K562 (cell line): ENCODE data around the gene TBXA2R. TPM values are rescaled to one million over a fixed set of nuclear protein-coding genes. Genes with fewer than 3 reads are reported as not detected.

Experiments used
- BRD4 ChIP-seq: fragments of 200-600 bp; sonication (generic); IDR thresholded peaks from 2 replicates; pipeline ENCODE4 v1.6.1; 2017; ENCODE audit warnings: inconsistent platforms
- CBFB ChIP-seq: sonication (generic); formaldehyde crosslinking; IDR thresholded peaks from 2 replicates; pipeline ENCODE4 v1.4.0; 2020; ENCODE audit warnings: mild to moderate bottlenecking, missing genetic modification reagents
- CTBP1 ChIP-seq: fragments of 450-650 bp; IDR thresholded peaks from 2 replicates; pipeline ENCODE4 v1.6.1; 2016; ENCODE audit warnings: borderline replicate concordance
- CXXC5 ChIP-seq: fragments of 250-450 bp; sonication (Bioruptor Pico); IDR thresholded peaks from 2 replicates; pipeline ENCODE4 v1.8.0; 2022; ENCODE audit warnings: inconsistent platforms, mild to moderate bottlenecking, moderate library complexity
- ETV1 ChIP-seq: fragments of 450-650 bp; conservative IDR thresholded peaks from 2 replicates; pipeline ENCODE4 v1.6.1; 2016; ENCODE audit warnings: missing genetic modification characterization, control low read depth, low read depth, missing compliant biosample characterization
- ETV6 ChIP-seq, 3 experiments: fragments of 150-350 bp in 1 of 3; sonication (generic) in 1 of 3; formaldehyde crosslinking in 1 of 3; IDR thresholded peaks; 2 replicates each; pipeline versions ENCODE4 v1.6.1 to v1.8.0; 2014 to 2022; ENCODE audit warnings: borderline replicate concordance in 2 of 3, low read depth in 2 of 3, antibody characterized with exemption in 1 of 3, low read length in 1 of 3, mild to moderate bottlenecking in 1 of 3, missing genetic modification reagents in 1 of 3
- JUND ChIP-seq, 2 experiments: IDR thresholded peaks; 2 replicates in 1 of 2; 3 replicates in 1 of 2; pipeline ENCODE4 v1.6.1; 2011; ENCODE audit warnings: borderline replicate concordance in 2 of 2, low read depth in 2 of 2, low read length in 2 of 2, improper control_type of control experiment in 1 of 2, missing biosample characterization in 1 of 2, missing genetic modification characterization in 1 of 2, missing genetic modification reagents in 1 of 2
- MYC ChIP-seq, 2 experiments: fragments of 250-450 bp in 1 of 2; sonication (Bioruptor Pico) in 1 of 2; IDR thresholded peaks; 2 replicates each; pipeline versions ENCODE4 v1.5.1 to v1.6.1; 2012 to 2021; ENCODE audit warnings: low read depth in 2 of 2, borderline replicate concordance in 1 of 2, improper control_type of control experiment in 1 of 2, low read length in 1 of 2, mild to moderate bottlenecking in 1 of 2, moderate library complexity in 1 of 2
- PPARD ChIP-seq: fragments of 250-450 bp; sonication (Bioruptor Pico); IDR thresholded peaks from 2 replicates; pipeline ENCODE4 v1.8.0; 2022; ENCODE audit warnings: inconsistent platforms, mild to moderate bottlenecking, moderate library complexity
- RBBP5 ChIP-seq: fragments of 200-600 bp; sonication (generic); IDR thresholded peaks from 2 replicates; pipeline ENCODE4 v1.6.1; 2012; ENCODE audit warnings: borderline replicate concordance, mild to moderate bottlenecking, low read length, control low read depth, inconsistent platforms; ENCODE audit not compliant: insufficient read depth, poor library complexity, severe bottlenecking
- RCOR1 ChIP-seq, 2 experiments: IDR thresholded peaks; 2 replicates each; pipeline ENCODE4 v1.6.1; 2012; ENCODE audit warnings: low read depth in 2 of 2, low read length in 2 of 2, borderline replicate concordance in 1 of 2, improper control_type of control experiment in 1 of 2
- SETDB1 ChIP-seq: IDR thresholded peaks from one replicate; pipeline ENCODE4 v1.6.1; 2012; ENCODE audit warnings: low read length, control low read depth, inconsistent platforms
- ZBTB49 ChIP-seq: sonication (generic); formaldehyde crosslinking; IDR thresholded peaks from 2 replicates; pipeline ENCODE4 v1.8.0; 2022; ENCODE audit warnings: missing genetic modification reagents, mild to moderate bottlenecking, borderline replicate concordance
- ZNF140 ChIP-seq: fragments of 250-450 bp; sonication (Bioruptor Pico); IDR thresholded peaks from 2 replicates; pipeline ENCODE4 v1.8.0; 2021; ENCODE audit warnings: moderate library complexity, mild to moderate bottlenecking, inconsistent platforms
- ZNF436 ChIP-seq: fragments of 250-450, 450-650 bp; sonication (Bioruptor Pico); formaldehyde crosslinking; IDR thresholded peaks from 2 replicates; pipeline ENCODE4 v1.7.0; 2020; ENCODE audit warnings: mild to moderate bottlenecking
- ZSCAN29 ChIP-seq: fragments of 450-650 bp; IDR thresholded peaks from 2 replicates; pipeline ENCODE4 v1.6.1; 2017
- polyA plus RNA-seq, 8 experiments: library from polyadenylated mRNA; depleted of rRNA in 4 of 8; stranded (reverse) in 5 of 8; unstranded in 3 of 8; fragments of >200 nt; fragmentation: Nextera tagmentation in 2 of 8; fragmentation: Illumina TruSeq in 1 of 8; extraction: Ambion mirVana in 2 of 8; extraction: Trizol in 1 of 8; gene quantifications; 2 replicates each; pipeline versions ENCODE4 v1.2.1 to v1.2.3, GENCODE V29; 2011 to 2014; ENCODE audit warnings: inconsistent platforms in 1 of 8, missing spikeins in 1 of 8
- total RNA-seq, 7 experiments: library from RNA; depleted of rRNA in 6 of 7; stranded (reverse); fragments of >200 nt in 6 of 7; fragmentation: Illumina TruSeq in 2 of 7; extraction: Trizol in 2 of 7; gene quantifications; 2 replicates each; pipeline versions ENCODE4 v1.2.1 to v1.2.3, GENCODE V29; 2011 to 2021; ENCODE audit warnings: low replicate concordance in 1 of 7
- TF ChIP-seq, protein P1 (sequence below): sonication (generic); formaldehyde crosslinking; IDR thresholded peaks from 2 replicates; pipeline ENCODE4 v1.8.0; 2022; ENCODE audit warnings: mild to moderate bottlenecking, low read depth, missing genetic modification reagents
- TF ChIP-seq, protein P2 (sequence below): fragments of 450-650 bp; formaldehyde crosslinking; conservative IDR thresholded peaks from 2 replicates; pipeline ENCODE4 v1.4.0; 2022; ENCODE audit warnings: mild to moderate bottlenecking, missing genetic modification characterization
- TF ChIP-seq, protein P3 (sequence below), 2 experiments: fragments of 450-650 bp; conservative IDR thresholded peaks; 2 replicates each; pipeline ENCODE4 v1.6.1; 2017; ENCODE audit warnings: mild to moderate bottlenecking in 2 of 2, moderate library complexity in 2 of 2

Gene TBXA2R
- total and polyA plus RNA-seq, 9 of the 15 experiments (the other 6 are each of a cell fraction or from before 2014, with no cell fraction given): 1.5 to 24.0 (median 2.8) TPM

GRCh38 chr19:3608079-3608641, 1.5 kb upstream of the TBXA2R start (continued):
- TF ChIP-seq, protein P1, sequence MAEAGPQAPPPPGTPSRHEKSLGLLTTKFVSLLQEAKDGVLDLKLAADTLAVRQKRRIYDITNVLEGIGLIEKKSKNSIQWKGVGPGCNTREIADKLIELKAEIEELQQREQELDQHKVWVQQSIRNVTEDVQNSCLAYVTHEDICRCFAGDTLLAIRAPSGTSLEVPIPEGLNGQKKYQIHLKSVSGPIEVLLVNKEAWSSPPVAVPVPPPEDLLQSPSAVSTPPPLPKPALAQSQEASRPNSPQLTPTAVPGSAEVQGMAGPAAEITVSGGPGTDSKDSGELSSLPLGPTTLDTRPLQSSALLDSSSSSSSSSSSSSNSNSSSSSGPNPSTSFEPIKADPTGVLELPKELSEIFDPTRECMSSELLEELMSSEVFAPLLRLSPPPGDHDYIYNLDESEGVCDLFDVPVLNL (CRISPR knock-in tag): no peak
- no peak for TF ChIP-seq CBFB (CRISPR knock-in tag)
- TF ChIP-seq ZNF140 (CRISPR knock-in tag): no peak
- 0 out of 2 replicates have a peak, but pooled peaks have one; percentile 45 for TF ChIP-seq ZSCAN29
- 0 out of 4 replicates have a peak, but pooled peaks of 1 of the 2 experiments have one; percentile 12 for TF ChIP-seq ETV6 (IDR thresholded peaks at IDR 0.05; ENCODE audit: borderline replicate concordance in 1 of 2, low read depth in 2 of 2, low read length in 1 of 2)
- TF ChIP-seq ETV6 (CRISPR knock-in tag; IDR thresholded peaks at IDR 0.05; ENCODE audit: borderline replicate concordance): no peak
- TF ChIP-seq, protein P2, sequence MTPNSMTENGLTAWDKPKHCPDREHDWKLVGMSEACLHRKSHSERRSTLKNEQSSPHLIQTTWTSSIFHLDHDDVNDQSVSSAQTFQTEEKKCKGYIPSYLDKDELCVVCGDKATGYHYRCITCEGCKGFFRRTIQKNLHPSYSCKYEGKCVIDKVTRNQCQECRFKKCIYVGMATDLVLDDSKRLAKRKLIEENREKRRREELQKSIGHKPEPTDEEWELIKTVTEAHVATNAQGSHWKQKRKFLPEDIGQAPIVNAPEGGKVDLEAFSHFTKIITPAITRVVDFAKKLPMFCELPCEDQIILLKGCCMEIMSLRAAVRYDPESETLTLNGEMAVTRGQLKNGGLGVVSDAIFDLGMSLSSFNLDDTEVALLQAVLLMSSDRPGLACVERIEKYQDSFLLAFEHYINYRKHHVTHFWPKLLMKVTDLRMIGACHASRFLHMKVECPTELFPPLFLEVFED (CRISPR knock-in tag): 0 out of 2 replicates have a peak, but pooled peaks have one; percentile 47
- TF ChIP-seq PPARD (CRISPR knock-in tag): no peak
- TF ChIP-seq CTBP1: peak; percentile 33; the same call in 1 of the 2 replicates
- TF ChIP-seq RCOR1 (IDR thresholded peaks at IDR 0.05; ENCODE audit: borderline replicate concordance in 1 of 2, low read depth in 2 of 2, low read length in 2 of 2): peak in 1 of 2 experiments; percentile 39; a peak in 1 of 4 replicates
- no peak for TF ChIP-seq ZNF436
- no peak for TF ChIP-seq SETDB1
- peak; percentile 43; the same call in 1 of the 2 replicates for TF ChIP-seq MYC (IDR thresholded peaks at IDR 0.05; ENCODE audit: low read depth, low read length)
- TF ChIP-seq MYC (CRISPR knock-in tag; IDR thresholded peaks at IDR 0.05; ENCODE audit: borderline replicate concordance, low read depth): no peak
- TF ChIP-seq, protein P3, sequence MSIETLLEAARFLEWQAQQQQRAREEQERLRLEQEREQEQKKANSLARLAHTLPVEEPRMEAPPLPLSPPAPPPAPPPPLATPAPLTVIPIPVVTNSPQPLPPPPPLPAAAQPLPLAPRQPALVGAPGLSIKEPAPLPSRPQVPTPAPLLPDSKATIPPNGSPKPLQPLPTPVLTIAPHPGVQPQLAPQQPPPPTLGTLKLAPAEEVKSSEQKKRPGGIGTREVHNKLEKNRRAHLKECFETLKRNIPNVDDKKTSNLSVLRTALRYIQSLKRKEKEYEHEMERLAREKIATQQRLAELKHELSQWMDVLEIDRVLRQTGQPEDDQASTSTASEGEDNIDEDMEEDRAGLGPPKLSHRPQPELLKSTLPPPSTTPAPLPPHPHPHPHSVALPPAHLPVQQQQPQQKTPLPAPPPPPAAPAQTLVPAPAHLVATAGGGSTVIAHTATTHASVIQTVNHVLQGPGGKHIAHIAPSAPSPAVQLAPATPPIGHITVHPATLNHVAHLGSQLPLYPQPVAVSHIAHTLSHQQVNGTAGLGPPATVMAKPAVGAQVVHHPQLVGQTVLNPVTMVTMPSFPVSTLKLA (conservative IDR thresholded peaks at IDR 0.05): no peak; a peak in 1 of 4 replicates
- TF ChIP-seq JUND (IDR thresholded peaks at IDR 0.05; ENCODE audit: borderline replicate concordance, low read depth, low read length): 0 out of 2 replicates have a peak, but pooled peaks have one; percentile 39
- no peak; the same call in 2 of the 3 replicates for TF ChIP-seq JUND (tag; IDR thresholded peaks at IDR 0.05; ENCODE audit: borderline replicate concordance, low read depth, low read length)
- peak; percentile 33 for TF ChIP-seq RBBP5
- TF ChIP-seq ZBTB49: no peak
- TF ChIP-seq CXXC5: peak; percentile 43; the same call in 1 of the 2 replicates
- 0 out of 2 replicates have a peak, but pooled peaks have one; percentile 31 for TF ChIP-seq BRD4
- TF ChIP-seq ETV1 (tag): peak; percentile 80
